ENCODE measurements around the gene SLC25A5.

The SLC25A5 gene

DNA sequence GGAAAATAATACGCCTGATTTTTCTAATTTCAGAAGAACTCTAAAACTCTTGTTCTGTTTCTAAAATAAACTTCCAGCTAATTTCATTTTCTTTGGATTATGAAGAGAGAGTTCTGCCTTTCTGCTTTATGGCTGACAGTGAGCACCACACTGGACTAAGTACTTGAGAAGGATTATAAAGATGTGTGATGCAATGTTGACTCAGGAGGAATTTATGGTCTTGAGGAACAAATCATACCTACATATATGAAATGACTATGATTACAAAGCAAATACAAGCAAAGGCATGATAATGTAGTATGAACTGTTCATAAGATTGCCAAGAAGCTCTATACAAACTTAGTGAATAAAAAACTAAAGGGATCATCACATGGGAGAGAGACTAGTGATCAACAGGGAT is 13.0 kb upstream of the SLC25A5 start:
- no peak overlapping the region for H2BK120ac ChIP-seq (ENCODE audit: insufficient read depth, low read length, poor library complexity)
- no peaks in the 10 kb centered on the region for H3K79me1 ChIP-seq (ENCODE audit: low read length)
- no peak overlapping the region for H3K27ac ChIP-seq (ENCODE audit: low read depth, low read length)
- no peaks in the 10 kb centered on the region for H3K36me3 ChIP-seq (ENCODE audit: control insufficient read depth in 1 of 2, insufficient read depth in 2 of 2, low read length in 2 of 2)
- H3K79me2 ChIP-seq (ENCODE audit: control insufficient read depth, insufficient read depth, low read length, poor library complexity): no peaks in the 10 kb centered on the region
- H3K4ac ChIP-seq (ENCODE audit: low read depth, low read length): no peak overlapping the region
- no peak overlapping the region for H2BK5ac ChIP-seq (ENCODE audit: low read depth, low read length, poor library complexity)
- H3K4me2 ChIP-seq (ENCODE audit: low read length): no peak overlapping the region
- no peaks in the 10 kb centered on the region for H3K4me1 ChIP-seq (ENCODE audit: control insufficient read depth in 1 of 2, insufficient read depth in 2 of 2, low read length in 2 of 2)
- no peak overlapping the region for H3K23ac ChIP-seq (ENCODE audit: low read length)
- no peak overlapping the region for H3K4me3 ChIP-seq (ENCODE audit: low read depth, low read length)
- no peak overlapping the region for H4K12ac ChIP-seq (ENCODE audit: low read depth, low read length)
- no peak overlapping the region for H3K14ac ChIP-seq (ENCODE audit: low read length)
- H4K8ac ChIP-seq (ENCODE audit: low read depth, low read length): no peak overlapping the region
- H2AK5ac ChIP-seq (ENCODE audit: low read length): no peak overlapping the region
- H3K9me3 ChIP-seq (ENCODE audit: insufficient read depth, low read depth, low read length): no peaks in the 10 kb centered on the region
- no peak overlapping the region for H3K18ac ChIP-seq (ENCODE audit: low read length)
- H2AFZ ChIP-seq (ENCODE audit: insufficient read depth, low read length, poor library complexity): no peak overlapping the region
- H3K9ac ChIP-seq (ENCODE audit: low read length): no peak overlapping the region
- H3K27me3 ChIP-seq (ENCODE audit: insufficient read depth, low read length): no peaks in the 10 kb centered on the region
- no peak overlapping the region for H4K91ac ChIP-seq (ENCODE audit: low read depth, low read length)
- no peak overlapping the region for H2BK12ac ChIP-seq (ENCODE audit: low read length)
- WGBS (ENCODE audit: extremely low coverage, insufficient coverage, insufficient read length): no CpG with 5 or more reads among the region's 1 CpG
- no peak for DNase-seq

DNA sequence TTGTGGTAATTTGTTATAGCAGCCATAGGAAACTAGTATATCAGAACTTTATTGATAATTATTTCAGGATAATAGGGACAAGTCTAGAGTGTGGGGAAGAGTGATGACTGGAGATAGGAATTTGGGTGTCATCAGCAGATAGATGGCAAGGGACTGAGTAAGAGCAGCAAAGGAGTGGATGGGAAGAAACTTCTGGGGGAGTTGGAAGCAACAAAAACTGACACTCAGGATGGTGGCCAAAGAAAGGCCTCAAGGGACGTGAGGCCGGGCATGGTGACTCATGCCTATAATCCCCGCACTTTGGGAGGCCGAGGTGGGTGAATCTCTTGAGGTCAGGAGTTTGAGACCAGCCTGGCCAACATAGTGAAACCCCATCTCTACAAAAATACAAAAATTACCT is 9.1 kb upstream of the SLC25A5 start:
- Histone ChIP-seq H3K18ac (ENCODE audit: low read length) (no peak overlapping the region), H3K27ac (ENCODE audit: low read depth, low read length) (no peak overlapping the region), H3K27me3 (ENCODE audit: insufficient read depth, low read length) (no peaks in the 10 kb centered on the region), H3K4me3 (ENCODE audit: low read depth, low read length) (no peak overlapping the region), H3K79me1 (ENCODE audit: low read length) (no peaks in the 10 kb centered on the region), H2BK120ac (ENCODE audit: insufficient read depth, low read length, poor library complexity) (no peak overlapping the region), H2BK12ac (ENCODE audit: low read length) (no peak overlapping the region), H2BK5ac (ENCODE audit: low read depth, low read length, poor library complexity) (no peak overlapping the region), H3K79me2 (ENCODE audit: control insufficient read depth, insufficient read depth, low read length, poor library complexity) (no peaks in the 10 kb centered on the region), H2AFZ (ENCODE audit: insufficient read depth, low read length, poor library complexity) (no peak overlapping the region), H4K12ac (ENCODE audit: low read depth, low read length) (no peak overlapping the region), H3K23ac (ENCODE audit: low read length) (no peak overlapping the region), H3K36me3 (ENCODE audit: control insufficient read depth in 1 of 2, insufficient read depth in 2 of 2, low read length in 2 of 2) (no peaks in the 10 kb centered on the region), H3K4ac (ENCODE audit: low read depth, low read length) (no peak overlapping the region), H3K14ac (ENCODE audit: low read length) (no peak overlapping the region), H4K91ac (ENCODE audit: low read depth, low read length) (no peak overlapping the region), H3K4me2 (ENCODE audit: low read length) (no peak overlapping the region), H4K8ac (ENCODE audit: low read depth, low read length) (no peak overlapping the region), H3K9me3 (ENCODE audit: insufficient read depth, low read depth, low read length) (no peaks in the 10 kb centered on the region), H3K4me1 (ENCODE audit: control insufficient read depth in 1 of 2, insufficient read depth in 2 of 2, low read length in 2 of 2) (no peaks in the 10 kb centered on the region), H2AK5ac (ENCODE audit: low read length) (no peak overlapping the region), H3K9ac (ENCODE audit: low read length) (no peak overlapping the region)
- DNase-seq: no peak
- WGBS (ENCODE audit: extremely low coverage, insufficient coverage, insufficient read length): no CpG with 5 or more reads among the region's 4 CpGs

DNA sequence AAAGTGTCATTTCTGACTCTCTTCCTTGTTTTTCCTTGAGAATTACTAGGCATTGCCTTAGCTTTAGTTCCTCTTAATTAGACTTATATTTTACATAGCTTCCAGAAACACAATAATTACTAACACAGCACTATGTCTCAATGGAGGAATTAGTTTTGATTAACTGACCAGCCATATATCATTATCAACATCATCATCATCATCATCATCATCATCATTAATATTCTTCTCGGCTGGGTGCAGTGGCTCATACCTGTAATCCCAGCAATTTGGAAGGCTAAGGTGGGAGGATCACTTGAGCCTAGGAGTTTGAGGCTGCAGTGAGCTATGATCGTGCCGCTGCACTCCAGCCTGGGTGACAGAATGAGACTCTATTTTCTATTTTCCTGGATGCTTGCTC is 2.7 kb upstream of the SLC25A5 start:
- Histone ChIP-seq H2BK120ac (ENCODE audit: insufficient read depth, low read length, poor library complexity) (no peak overlapping the region), H3K79me1 (ENCODE audit: low read length) (peaks cover 8% of the 10 kb centered on the region), H3K23ac (ENCODE audit: low read length) (no peak overlapping the region), H2BK12ac (ENCODE audit: low read length) (no peak overlapping the region), H3K27ac (ENCODE audit: low read depth, low read length) (no peak overlapping the region), H3K27me3 (ENCODE audit: insufficient read depth, low read length) (no peaks in the 10 kb centered on the region), H2AK5ac (ENCODE audit: low read length) (no peak overlapping the region), H3K18ac (ENCODE audit: low read length) (no peak overlapping the region), H4K91ac (ENCODE audit: low read depth, low read length) (no peak overlapping the region), H3K36me3 (ENCODE audit: control insufficient read depth in 1 of 2, insufficient read depth in 2 of 2, low read length in 2 of 2) (peaks cover 4 to 11% of the 10 kb centered on the region in 2 experiments), H3K14ac (ENCODE audit: low read length) (no peak overlapping the region), H4K8ac (ENCODE audit: low read depth, low read length) (no peak overlapping the region), H3K9me3 (ENCODE audit: insufficient read depth, low read depth, low read length) (no peaks in the 10 kb centered on the region), H3K4me2 (ENCODE audit: low read length) (no peak overlapping the region), H3K79me2 (ENCODE audit: control insufficient read depth, insufficient read depth, low read length, poor library complexity) (peaks cover 5% of the 10 kb centered on the region), H2AFZ (ENCODE audit: insufficient read depth, low read length, poor library complexity) (no peak overlapping the region), H3K9ac (ENCODE audit: low read length) (no peak overlapping the region), H3K4me3 (ENCODE audit: low read depth, low read length) (no peak overlapping the region), H3K4me1 (ENCODE audit: control insufficient read depth in 1 of 2, insufficient read depth in 2 of 2, low read length in 2 of 2) (peaks cover 3 to 5% of the 10 kb centered on the region in 2 experiments), H3K4ac (ENCODE audit: low read depth, low read length) (no peak overlapping the region), H4K12ac (ENCODE audit: low read depth, low read length) (no peak overlapping the region), H2BK5ac (ENCODE audit: low read depth, low read length, poor library complexity) (no peak overlapping the region)
- no peak for DNase-seq
- no CpG with 5 or more reads among the region's 3 CpGs for WGBS (ENCODE audit: extremely low coverage, insufficient coverage, insufficient read length)

DNA sequence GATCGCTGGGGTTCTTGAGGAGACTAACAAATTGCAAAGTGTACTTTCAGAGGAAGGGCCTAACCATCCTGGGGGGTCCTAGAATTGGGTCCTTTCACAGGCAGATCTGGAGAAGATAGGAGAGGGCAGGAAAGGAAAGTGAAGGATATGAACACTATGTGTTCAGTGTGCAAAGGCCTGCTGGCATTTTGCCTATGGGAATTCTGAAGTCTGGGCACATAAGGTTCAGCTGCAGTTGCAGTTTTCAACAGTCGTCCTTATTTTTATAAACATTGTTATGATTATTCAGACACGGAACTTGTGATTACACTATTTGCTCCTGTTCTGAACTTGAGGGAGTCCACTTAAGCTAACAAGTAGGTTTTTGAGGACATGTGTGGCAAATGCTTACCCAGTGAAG is 1.3 kb upstream of the SLC25A5 start:
- Histone ChIP-seq H3K79me1 (ENCODE audit: low read length) (peaks cover 8% of the 10 kb centered on the region), H2BK12ac (ENCODE audit: low read length) (no peak overlapping the region), H4K91ac (ENCODE audit: low read depth, low read length) (no peak overlapping the region), H2BK5ac (ENCODE audit: low read depth, low read length, poor library complexity) (no peak overlapping the region), H3K9me3 (ENCODE audit: insufficient read depth, low read depth, low read length) (no peaks in the 10 kb centered on the region), H3K18ac (ENCODE audit: low read length) (no peak overlapping the region), H3K9ac (ENCODE audit: low read length) (no peak overlapping the region), H3K4me2 (ENCODE audit: low read length) (no peak overlapping the region), H3K79me2 (ENCODE audit: control insufficient read depth, insufficient read depth, low read length, poor library complexity) (peaks cover 5% of the 10 kb centered on the region), H3K14ac (ENCODE audit: low read length) (no peak overlapping the region), H3K4me1 (ENCODE audit: control insufficient read depth in 1 of 2, insufficient read depth in 2 of 2, low read length in 2 of 2) (peaks cover 3 to 5% of the 10 kb centered on the region in 2 experiments), H4K12ac (ENCODE audit: low read depth, low read length) (no peak overlapping the region), H3K27ac (ENCODE audit: low read depth, low read length) (no peak overlapping the region), H3K36me3 (ENCODE audit: control insufficient read depth in 1 of 2, insufficient read depth in 2 of 2, low read length in 2 of 2) (peaks cover 6 to 16% of the 10 kb centered on the region in 2 experiments), H2AFZ (ENCODE audit: insufficient read depth, low read length, poor library complexity) (no peak overlapping the region), H3K23ac (ENCODE audit: low read length) (no peak overlapping the region), H3K4me3 (ENCODE audit: low read depth, low read length) (no peak overlapping the region), H2BK120ac (ENCODE audit: insufficient read depth, low read length, poor library complexity) (no peak overlapping the region), H2AK5ac (ENCODE audit: low read length) (no peak overlapping the region), H3K4ac (ENCODE audit: low read depth, low read length) (no peak overlapping the region), H3K27me3 (ENCODE audit: insufficient read depth, low read length) (no peaks in the 10 kb centered on the region), H4K8ac (ENCODE audit: low read depth, low read length) (no peak overlapping the region)
- DNase-seq: no peak
- WGBS (ENCODE audit: extremely low coverage, insufficient coverage, insufficient read length): no CpG with 5 or more reads among the region's 3 CpGs
